Measurements from ENCODE around the gene PAX5. TPM values are rescaled to one million over a fixed set of nuclear protein-coding genes. Genes with fewer than 3 reads are reported as not detected.

The PAX5 gene
- total and polyA plus RNA-seq, 4 experiments from 2014 or later = 0.32 TPM; not detected in 3

GRCh38 chr9:36791222-36791950 lies 242.7 kb downstream of the PAX5 start:
- no peaks in the 10 kb centered on the region for H3K27me3 ChIP-seq (ENCODE audit: insufficient read depth, low read length)

GRCh38 chr9:36789886-36790285 lies 244.2 kb downstream of the PAX5 start:
- no peak overlapping the region for H3K4me3 ChIP-seq (ENCODE audit: low read length in 2 of 2)
- H3K27me3 ChIP-seq (ENCODE audit: insufficient read depth, low read length) = no peaks in the 10 kb centered on the region
- H3K9me3 Mint-ChIP-seq = peaks cover 4 to 27% (median 13%) of the 10 kb centered on the region in 8 donors
- no peak overlapping the region for H3K27ac ChIP-seq (ENCODE audit: low read depth, low read length)
- H3K4me1 ChIP-seq (ENCODE audit: insufficient read depth, low read length) = no peaks in the 10 kb centered on the region
- H3K4me3 Mint-ChIP-seq = no peak overlapping the region
- intact Hi-C loops (cut with micrococcal nuclease) = no loop called here
- H3K9me3 ChIP-seq (ENCODE audit: control insufficient read depth in 1 of 2, low read length in 2 of 2) = peaks cover 0 to 2% of the 10 kb centered on the region in 2 donors
- H3K27ac Mint-ChIP-seq = no peak overlapping the region
- H3K27me3 Mint-ChIP-seq = peaks cover 13 to 25% of the 10 kb centered on the region in 2 donors
- CTCF ChIA-PET (ENCODE audit: partially characterized antibody) = no interaction called here
- H3K36me3 ChIP-seq (ENCODE audit: insufficient read depth, low read length) = no peaks in the 10 kb centered on the region
- H3K36me3 Mint-ChIP-seq = peaks cover 4 to 5% of the 10 kb centered on the region in 2 donors
- H3K4me1 Mint-ChIP-seq = no peaks in the 10 kb centered on the region
- POLR2A ChIA-PET (ENCODE audit: partially characterized antibody) = no interaction called here
- no peak for DNase-seq

More at GRCh38 chr9:36791222-36791950, 242.7 kb downstream of the PAX5 start:
- no peak overlapping the region for H3K27ac ChIP-seq (ENCODE audit: low read depth, low read length)
- peaks cover 0 to 2% of the 10 kb centered on the region in 2 donors for H3K9me3 ChIP-seq (ENCODE audit: control insufficient read depth in 1 of 2, low read length in 2 of 2)
- peaks cover 4 to 5% of the 10 kb centered on the region in 2 donors for H3K36me3 Mint-ChIP-seq
- peaks cover 4 to 27% (median 13%) of the 10 kb centered on the region in 8 donors for H3K9me3 Mint-ChIP-seq
- H3K4me1 Mint-ChIP-seq = no peaks in the 10 kb centered on the region
- H3K27me3 Mint-ChIP-seq = peaks cover 3 to 19% of the 10 kb centered on the region in 2 donors
- CTCF ChIA-PET (ENCODE audit: partially characterized antibody) = no interaction called here
- POLR2A ChIA-PET (ENCODE audit: partially characterized antibody) = no interaction called here
- H3K4me3 Mint-ChIP-seq = no peak overlapping the region
- H3K27ac Mint-ChIP-seq = no peak overlapping the region
- DNase-seq = no peak
- intact Hi-C loops (cut with micrococcal nuclease) = no loop called here
- no peaks in the 10 kb centered on the region for H3K36me3 ChIP-seq (ENCODE audit: insufficient read depth, low read length)
- H3K4me3 ChIP-seq (ENCODE audit: low read length in 2 of 2) = no peak overlapping the region
- H3K4me1 ChIP-seq (ENCODE audit: insufficient read depth, low read length) = no peaks in the 10 kb centered on the region

- no peak for DNase-seq
- Mint-ChIP-seq H3K27me3 (peaks cover 17 to 31% of the 10 kb centered on the region in 2 donors), H3K9me3 (peaks cover 4 to 19% (median 10%) of the 10 kb centered on the region in 8 donors), H3K4me3 (no peak overlapping the region), H3K36me3 (peaks cover 4 to 5% of the 10 kb centered on the region in 2 donors), H3K27ac (no peak overlapping the region), H3K4me1 (no peaks in the 10 kb centered on the region)
- H3K4me1 ChIP-seq (ENCODE audit: insufficient read depth, low read length) = no peaks in the 10 kb centered on the region
- POLR2A ChIA-PET (ENCODE audit: partially characterized antibody) = no interaction called here
- intact Hi-C loops (cut with micrococcal nuclease) = no loop called here
- H3K36me3 ChIP-seq (ENCODE audit: insufficient read depth, low read length) = no peaks in the 10 kb centered on the region
- H3K27me3 ChIP-seq (ENCODE audit: insufficient read depth, low read length) = no peaks in the 10 kb centered on the region
- CTCF ChIA-PET (ENCODE audit: partially characterized antibody) = no interaction called here
- peaks cover 0 to 2% of the 10 kb centered on the region in 2 donors for H3K9me3 ChIP-seq (ENCODE audit: control insufficient read depth in 1 of 2, low read length in 2 of 2)
- no peak overlapping the region for H3K27ac ChIP-seq (ENCODE audit: low read depth, low read length)
- H3K4me3 ChIP-seq (ENCODE audit: low read length in 2 of 2) = no peak overlapping the region
These were observed 245.5 kb downstream of the PAX5 start for GRCh38 chr9:36788534-36788933.

- POLR2A ChIA-PET (ENCODE audit: partially characterized antibody) = no interaction called here
- Histone ChIP-seq H3K4me3 (ENCODE audit: low read length in 2 of 2) (no peak overlapping the region), H3K36me3 (ENCODE audit: insufficient read depth, low read length) (no peaks in the 10 kb centered on the region), H3K9me3 (ENCODE audit: control insufficient read depth in 1 of 2, low read length in 2 of 2) (no peaks in the 10 kb centered on the region), H3K27ac (ENCODE audit: low read depth, low read length) (no peak overlapping the region), H3K4me1 (ENCODE audit: insufficient read depth, low read length) (no peaks in the 10 kb centered on the region), H3K27me3 (ENCODE audit: insufficient read depth, low read length) (no peaks in the 10 kb centered on the region)
- peaks cover 17 to 30% of the 10 kb centered on the region in 2 donors for H3K27me3 Mint-ChIP-seq
- no peaks in the 10 kb centered on the region for H3K4me1 Mint-ChIP-seq
- intact Hi-C loops (cut with micrococcal nuclease) = no loop called here
- CTCF ChIA-PET (ENCODE audit: partially characterized antibody) = no interaction called here
- H3K9me3 Mint-ChIP-seq = peaks cover 0 to 11% (median 3%) of the 10 kb centered on the region in 8 donors
- no peak for DNase-seq
- H3K36me3 Mint-ChIP-seq = peaks cover 0 to 1% of the 10 kb centered on the region in 2 donors
- H3K27ac Mint-ChIP-seq = no peak overlapping the region
- H3K4me3 Mint-ChIP-seq = no peak overlapping the region
These were observed 246.4 kb downstream of the PAX5 start for GRCh38 chr9:36787709-36788108.

Small RNA genes within 50 kb of the gene (microRNA-seq; reads per million reads assigned to microRNA genes)
- gene MIR4475 (ENCODE audit: borderline microRNAs expressed, borderline number of aligned reads, borderline replicate concordance) (not detected), gene MIR4476 (ENCODE audit: borderline microRNAs expressed, borderline number of aligned reads, borderline replicate concordance) (not detected), gene MIR4540 (ENCODE audit: borderline microRNAs expressed, borderline number of aligned reads, borderline replicate concordance) (not detected)

Other genes starting within 250 kb of the PAX5 start
- gene ZCCHC7, start 86.3 kb upstream of the PAX5 start, total RNA-seq = 10 to 100 TPM; 41.9 to 43.9 TPM
- 10 to 100 TPM; 30.1 to 35.8 TPM for gene ZCCHC7, start 86.3 kb upstream of the PAX5 start, polyA plus RNA-seq